Measurements from ENCODE around the gene CDH13.
A peak's percentile ranks its signal among the peaks of the same experiment; 100 is the strongest.

CDH13 gene

GRCh38 chr16:83714286-83714685 is 1087.5 kb downstream of the CDH13 start:
- DNase-seq, result no peak

GRCh38 chr16:83715217-83715920 is 1088.6 kb downstream of the CDH13 start:
- DNase-seq, result no peak

GRCh38 chr16:83717308-83717707 is 1090.5 kb downstream of the CDH13 start:
- no peak for DNase-seq

GRCh38 chr16:83717814-83718213 is 1091.0 kb downstream of the CDH13 start:
- DNase-seq, result no peak

- no peak for DNase-seq
Observed at GRCh38 chr16:83720213-83720612, 1093.4 kb downstream of the CDH13 start.

- DNase-seq, result no peak
Observed at GRCh38 chr16:83720981-83721380, 1094.2 kb downstream of the CDH13 start.

GRCh38 chr16:83721676-83722075 is 1094.9 kb downstream of the CDH13 start:
- DNase-seq, result peak; percentile 41 to 50 (median 50)

- DNase-seq, result no peak
Observed at GRCh38 chr16:83722456-83723183, 1095.9 kb downstream of the CDH13 start.

- no peak for DNase-seq
Observed at GRCh38 chr16:83723244-83723643, 1096.5 kb downstream of the CDH13 start.

GRCh38 chr16:83723901-83724300 is 1097.1 kb downstream of the CDH13 start:
- DNase-seq, result no peak

GRCh38 chr16:83724585-83724984 is 1097.8 kb downstream of the CDH13 start:
- DNase-seq, result no peak

- DNase-seq, result no peak
Observed at GRCh38 chr16:83725313-83725712, 1098.5 kb downstream of the CDH13 start.

GRCh38 chr16:83727018-83727417 is 1100.2 kb downstream of the CDH13 start:
- peak; percentile 58 to 78 (median 68) for DNase-seq

GRCh38 chr16:83727751-83728352 is 1101.1 kb downstream of the CDH13 start:
- DNase-seq, result no peak

GRCh38 chr16:83728492-83728891 is 1101.7 kb downstream of the CDH13 start:
- DNase-seq, result peak; percentile 36 to 46 (median 38)

GRCh38 chr16:83730812-83731211 is 1104.0 kb downstream of the CDH13 start:
- DNase-seq, result no peak

GRCh38 chr16:83732536-83732935 is 1105.8 kb downstream of the CDH13 start:
- no peak for DNase-seq

GRCh38 chr16:83733301-83733700 is 1106.5 kb downstream of the CDH13 start:
- no peak for DNase-seq

GRCh38 chr16:83734136-83734535 is 1107.4 kb downstream of the CDH13 start:
- no peak for DNase-seq

- no peak for DNase-seq
Observed at GRCh38 chr16:83737729-83738354, 1111.1 kb downstream of the CDH13 start.

GRCh38 chr16:83738923-83739503 is 1112.2 kb downstream of the CDH13 start:
- no peak for DNase-seq

- DNase-seq, result no peak
Observed at GRCh38 chr16:83742124-83742899, 1115.5 kb downstream of the CDH13 start.

Measured in suppressor macrophage treated with lipopolysaccharide for 1 hour (primary cell).